ENCODE data around the gene NCOA3.

Gene NCOA3

GRCh38 chr20:47501116-47501481, 588 bp upstream of the NCOA3 start:
- peak; percentile 9 for DNase-seq (ENCODE audit: low spot score)

- DNase-seq (ENCODE audit: low spot score), result peak; percentile 63
Observed at GRCh38 chr20:47502271-47503239, 868 bp downstream of the NCOA3 start.

GRCh38 chr20:47503685-47504084, 2.0 kb downstream of the NCOA3 start:
- no peak for DNase-seq (ENCODE audit: low spot score)

GRCh38 chr20:47506335-47506734, 4.6 kb downstream of the NCOA3 start:
- no peak for DNase-seq (ENCODE audit: low spot score)

GRCh38 chr20:47506850-47507249, 5.2 kb downstream of the NCOA3 start:
- no peak for DNase-seq (ENCODE audit: low spot score)

- peak; percentile 49 for DNase-seq (ENCODE audit: low spot score)
Observed at GRCh38 chr20:47507275-47507981, 5.7 kb downstream of the NCOA3 start.

- DNase-seq (ENCODE audit: low spot score), result no peak
Observed at GRCh38 chr20:47508278-47508677, 6.6 kb downstream of the NCOA3 start.

- no peak for DNase-seq (ENCODE audit: low spot score)
Observed at GRCh38 chr20:47509104-47509661, 7.5 kb downstream of the NCOA3 start.

GRCh38 chr20:47509685-47510084, 8.0 kb downstream of the NCOA3 start:
- DNase-seq (ENCODE audit: low spot score), result no peak

GRCh38 chr20:47515843-47516242, 14.2 kb downstream of the NCOA3 start:
- DNase-seq (ENCODE audit: low spot score), result no peak

GRCh38 chr20:47521059-47521808, 19.5 kb downstream of the NCOA3 start:
- DNase-seq (ENCODE audit: low spot score), result no peak

- DNase-seq (ENCODE audit: low spot score), result no peak
Observed at GRCh38 chr20:47524015-47524784, 22.5 kb downstream of the NCOA3 start.

- DNase-seq (ENCODE audit: low spot score), result no peak
Observed at GRCh38 chr20:47527004-47527800, 25.5 kb downstream of the NCOA3 start.

- no peak for DNase-seq (ENCODE audit: low spot score)
Observed at GRCh38 chr20:47529840-47530239, 28.2 kb downstream of the NCOA3 start.

GRCh38 chr20:47531458-47531857, 29.8 kb downstream of the NCOA3 start:
- DNase-seq (ENCODE audit: low spot score), result no peak

GRCh38 chr20:47532002-47532401, 30.3 kb downstream of the NCOA3 start:
- no peak for DNase-seq (ENCODE audit: low spot score)

- no peak for DNase-seq (ENCODE audit: low spot score)
Observed at GRCh38 chr20:47533518-47534062, 31.9 kb downstream of the NCOA3 start.

- no peak for DNase-seq (ENCODE audit: low spot score)
Observed at GRCh38 chr20:47534405-47534804, 32.7 kb downstream of the NCOA3 start.

- DNase-seq (ENCODE audit: low spot score), result no peak
Observed at GRCh38 chr20:47535088-47535487, 33.4 kb downstream of the NCOA3 start.

GRCh38 chr20:47535994-47536393, 34.3 kb downstream of the NCOA3 start:
- DNase-seq (ENCODE audit: low spot score), result no peak

All from CD4-positive, alpha-beta T cell treated with Interleukin-2 at 100 ng/mL for 4 hours (primary cell).